DOHH2 (cell line): ENCODE results near the gene FAM221A.

Experiments used
- CTCF ChIP-seq: fragments of 200-600 bp; sonication (generic); IDR thresholded peaks from one replicate; pipeline ENCODE4 v1.5.1; 2014; ENCODE audit warnings: antibody characterized with exemption, mild to moderate bottlenecking, low read depth, low read length; ENCODE audit not compliant: poor library complexity, severe bottlenecking
- EZH2phosphoT487 ChIP-seq: fragments of 200-600 bp; sonication (generic); IDR thresholded peaks from 2 replicates; pipeline ENCODE4 v1.6.1; 2017; ENCODE audit warnings: borderline replicate concordance, mild to moderate bottlenecking, antibody characterized with exemption, low read length, moderate library complexity, mixed read lengths

GRCh38 chr7:23662984-23663313 lies 17.1 kb upstream of the FAM221A start:
- TF ChIP-seq CTCF = no peak
- no peak for TF ChIP-seq EZH2phosphoT487
